Uterus (tissue), 4 donors: ENCODE data around the gene TRAF3IP3. TPM values are rescaled to one million over a fixed set of nuclear protein-coding genes. Genes with fewer than 3 reads are reported as not detected.

Source experiments
- DNase-seq, 2 donors: peaks; one replicate each; pipeline ENCODE4 v3.0.0-alpha.2; 2019 to 2020
- H3K27ac ChIP-seq, 2 donors: fragments of 200-600 bp; sonication (generic); 1 replicate in 1 of 2; 2 replicates in 1 of 2; pipeline ENCODE4 v1.5.1; 2016 to 2018
- H3K27me3 ChIP-seq, 2 donors: fragments of 200-600 bp; sonication (generic); one replicate each; pipeline ENCODE4 v1.5.1; 2018 to 2019; ENCODE audit warnings: control low read depth in 1 of 2
- H3K36me3 ChIP-seq, 2 donors: fragments of 200-600 bp; sonication (generic); one replicate each; pipeline ENCODE4 v1.5.1; 2019; ENCODE audit warnings: control low read depth in 1 of 2
- H3K4me1 ChIP-seq, 2 donors: fragments of 200-600 bp; sonication (generic); one replicate each; pipeline ENCODE4 v1.5.1; 2018 to 2019; ENCODE audit warnings: control low read depth in 1 of 2
- H3K4me3 ChIP-seq, 2 donors: fragments of 200-600 bp; sonication (generic); 1 replicate in 1 of 2; 2 replicates in 1 of 2; pipeline ENCODE4 v1.5.1; 2018 to 2019; ENCODE audit warnings: mild to moderate bottlenecking in 1 of 2
- H3K9me3 ChIP-seq, 2 donors: fragments of 200-600 bp; sonication (generic); one replicate each; pipeline ENCODE4 v1.5.1; 2019; ENCODE audit warnings: control low read depth in 1 of 2
- CTCF ChIP-seq, 4 experiments: fragments of 200-600 bp in 2 of 4; fragments of 450-650 bp in 2 of 4; sonication (generic) in 2 of 4; IDR thresholded peaks; one replicate each; pipeline ENCODE4 v1.5.1; 2016 to 2019; ENCODE audit warnings: antibody characterized with exemption in 4 of 4, mild to moderate bottlenecking in 2 of 4, moderate library complexity in 1 of 4
- POLR2A ChIP-seq, 2 donors: fragments of 450-650 bp; IDR thresholded peaks; one replicate each; pipeline ENCODE4 v1.6.1; 2016; ENCODE audit warnings: antibody characterized with exemption in 2 of 2, mild to moderate bottlenecking in 1 of 2, moderate library complexity in 1 of 2
- intact Hi-C: fragments of 100-400 bp; cut with DNase I; formaldehyde crosslinking; loops from one replicate; pipeline ENCODE4 v1.15.1; 2023; ENCODE audit warnings: low total_unique reads
- total RNA-seq, 4 donors: library from RNA; depleted of rRNA in 3 of 4; stranded (reverse); fragments of >200 nt in 3 of 4; gene quantifications; one replicate each; pipeline versions ENCODE4 v1.1.0 to v1.2.4, GENCODE V29; 2014 to 2023
- donor health status: DM: yes; HTN: yes; CAD: no.

TRAF3IP3 gene
- total RNA-seq, 4 donors from 2014 or later = 1.3 to 3.2 (median 1.3) TPM; not detected in 1

- TF ChIP-seq POLR2A (IDR thresholded peaks at IDR 0.05) (no peak), CTCF (IDR thresholded peaks at IDR 0.05) (no peak)
- Histone ChIP-seq H3K4me1 (no peaks in the 10 kb centered on the region), H3K27me3 (no peaks in the 10 kb centered on the region), H3K4me3 (no peak overlapping the region), H3K36me3 (no peaks in the 10 kb centered on the region), H3K27ac (no peak overlapping the region), H3K9me3 (no peaks in the 10 kb centered on the region)
- intact Hi-C loops = no loop called here
- no peak for DNase-seq
Measured at GRCh38 chr1:209756615-209757445, 977 bp downstream of the TRAF3IP3 start.

GRCh38 chr1:209758400-209758799, 2.5 kb downstream of the TRAF3IP3 start:
- Histone ChIP-seq H3K4me1 (no peaks in the 10 kb centered on the region), H3K27me3 (no peaks in the 10 kb centered on the region), H3K36me3 (no peaks in the 10 kb centered on the region), H3K9me3 (no peaks in the 10 kb centered on the region), H3K27ac (no peak overlapping the region), H3K4me3 (no peak overlapping the region)
- DNase-seq = no peak
- TF ChIP-seq POLR2A (IDR thresholded peaks at IDR 0.05) (no peak), CTCF (IDR thresholded peaks at IDR 0.05) (no peak)
- intact Hi-C loops = no loop called here

DNA sequence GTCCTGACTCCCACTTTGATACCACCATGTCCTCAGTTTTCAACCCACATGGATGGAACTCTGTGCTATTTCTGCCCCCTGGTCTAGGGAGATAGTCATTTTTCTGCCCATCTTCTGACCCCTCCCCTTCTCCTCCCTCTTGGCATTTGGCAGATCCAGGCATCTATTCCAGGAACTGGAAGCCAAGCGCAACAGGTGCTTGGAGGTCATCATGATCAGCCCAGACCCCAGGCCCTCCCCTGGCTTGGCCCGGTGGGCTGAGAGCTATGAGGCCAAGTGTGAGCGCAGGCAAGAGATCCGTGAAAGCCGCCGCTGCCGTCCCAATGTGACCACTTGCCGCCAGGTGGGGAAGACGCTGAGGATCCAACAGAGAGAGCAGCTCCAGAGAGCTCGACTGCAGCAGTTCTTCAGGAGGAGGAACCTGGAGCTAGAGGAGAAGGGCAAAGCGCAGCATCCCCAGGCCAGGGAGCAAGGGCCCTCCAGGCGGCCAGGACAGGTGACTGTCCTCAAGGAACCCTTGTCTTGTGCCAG, 4.0 kb downstream of the TRAF3IP3 start:
- Histone ChIP-seq H3K36me3 (no peaks in the 10 kb centered on the region), H3K27me3 (no peaks in the 10 kb centered on the region), H3K4me3 (no peak overlapping the region), H3K9me3 (no peaks in the 10 kb centered on the region), H3K4me1 (no peaks in the 10 kb centered on the region), H3K27ac (no peak overlapping the region)
- TF ChIP-seq POLR2A (IDR thresholded peaks at IDR 0.05) (no peak), CTCF (IDR thresholded peaks at IDR 0.05) (no peak)
- no peak for DNase-seq
- intact Hi-C loops = no loop called here

GRCh38 chr1:209761011-209761635, 5.3 kb downstream of the TRAF3IP3 start:
- no peak for TF ChIP-seq POLR2A (IDR thresholded peaks at IDR 0.05)
- no peak for TF ChIP-seq CTCF (IDR thresholded peaks at IDR 0.05)
- no peak for DNase-seq
- Histone ChIP-seq H3K27ac (no peak overlapping the region), H3K4me1 (no peaks in the 10 kb centered on the region), H3K9me3 (no peaks in the 10 kb centered on the region), H3K36me3 (no peaks in the 10 kb centered on the region), H3K4me3 (no peak overlapping the region), H3K27me3 (no peaks in the 10 kb centered on the region)
- intact Hi-C loops = no loop called here

GRCh38 chr1:209766051-209766450, 10.2 kb downstream of the TRAF3IP3 start:
- H3K27ac ChIP-seq = no peak overlapping the region
- TF ChIP-seq POLR2A (IDR thresholded peaks at IDR 0.05) (no peak), CTCF (IDR thresholded peaks at IDR 0.05) (no peak)
- no peak overlapping the region for H3K4me3 ChIP-seq
- intact Hi-C loops = no loop called here
- no peaks in the 10 kb centered on the region for H3K27me3 ChIP-seq
- no peaks in the 10 kb centered on the region for H3K9me3 ChIP-seq
- no peaks in the 10 kb centered on the region for H3K36me3 ChIP-seq
- DNase-seq = no peak
- peaks cover 0 to 7% of the 10 kb centered on the region in 2 donors for H3K4me1 ChIP-seq
